HL-60/S4 treated with retinoic acid at 250 ng/mL for 4 days and 3 days (cell line): Measurements from ENCODE around the gene SEMA3B.

ENCODE experiments used
- in situ Hi-C: fragments of 300-500 bp; cut with MboI; formaldehyde crosslinking; loops from 2 replicates; pipeline ENCODE4 v1.7.0; 2022; ENCODE audit warnings: low sequenced_read_pairs

The SEMA3B gene

GRCh38 chr3:50327129-50327528 lies 58.2 kb downstream of the SEMA3B start:
- in situ Hi-C loops, result no loop called here
